Epidermal melanocyte (primary cell): ENCODE measurements around the gene PPDPF.
"Not testable (repeated sequence)": the region's sequence is repeated elsewhere in the genome, so short reads cannot be mapped to it uniquely, and the experiment has no call there.

Experiments used
- DNase-seq: peaks from one replicate; pipeline ENCODE4 v3.0.0; 2011; ENCODE audit warnings: low spot score; ENCODE audit not compliant: insufficient read length

The PPDPF gene

GRCh38 chr20:63547725-63548480 lies 27.3 kb downstream of the PPDPF start, which contains the start of gene SRMS:
TSS of gene SRMS (minus strand) at chr20:63547749. CDS start at chr20:63547463, 286 bp downstream.
- DNase-seq = no peak

- no peak for DNase-seq
These were observed 28.0 kb downstream of the PPDPF start for GRCh38 chr20:63548542-63548941.

- DNase-seq = no peak
These were observed 28.5 kb downstream of the PPDPF start for GRCh38 chr20:63549019-63549418.

- no peak for DNase-seq
These were observed 29.2 kb downstream of the PPDPF start for GRCh38 chr20:63549679-63550282.

GRCh38 chr20:63551068-63551467 lies 30.5 kb downstream of the PPDPF start:
- DNase-seq = no peak

GRCh38 chr20:63552481-63553249 lies 32.1 kb downstream of the PPDPF start:
- DNase-seq = no peak

GRCh38 chr20:63553251-63553932 lies 32.8 kb downstream of the PPDPF start:
- peak; percentile 83 for DNase-seq

GRCh38 chr20:63553933-63554290 lies 33.3 kb downstream of the PPDPF start, which contains the start of gene FNDC11:
TSS of gene FNDC11 (plus strand) at chr20:63554159. CDS start at chr20:63555664, 1,505 bp downstream.
- no peak for DNase-seq

GRCh38 chr20:63554361-63555278 lies 34.1 kb downstream of the PPDPF start:
- DNase-seq = no peak

- DNase-seq = no peak
These were observed 35.3 kb downstream of the PPDPF start for GRCh38 chr20:63555661-63556381.

GRCh38 chr20:63556873-63557478 lies 36.4 kb downstream of the PPDPF start:
- DNase-seq = no peak

- no peak for DNase-seq
These were observed 36.9 kb downstream of the PPDPF start for GRCh38 chr20:63557481-63557891.

GRCh38 chr20:63558804-63559484 lies 38.4 kb downstream of the PPDPF start:
- no peak for DNase-seq

GRCh38 chr20:63559485-63560332 lies 39.1 kb downstream of the PPDPF start:
- not testable (repeated sequence) for DNase-seq

- DNase-seq = no peak
These were observed 39.8 kb downstream of the PPDPF start for GRCh38 chr20:63560333-63560805.

GRCh38 chr20:63560856-63561609 lies 40.5 kb downstream of the PPDPF start:
- DNase-seq = no peak
